WERI-Rb-1 (cell line): ENCODE data around the gene COIL.

Source experiments
- DNase-seq: peaks from one replicate; pipeline ENCODE4 v3.0.0-alpha.2; 2020
- H3K27ac ChIP-seq: fragments of 250-450 bp; sonication (Bioruptor Pico); 2 replicates; pipeline ENCODE4 v1.5.1; 2020; ENCODE audit warnings: mild to moderate bottlenecking, moderate library complexity
- H3K27me3 ChIP-seq: fragments of 250-450 bp; sonication (Bioruptor Pico); 2 replicates; pipeline ENCODE4 v1.5.1; 2021; ENCODE audit warnings: mild to moderate bottlenecking, low read depth, moderate library complexity; ENCODE audit not compliant: insufficient read depth, severe bottlenecking
- H3K36me3 ChIP-seq: fragments of 250-450 bp; sonication (Bioruptor Pico); 2 replicates; pipeline ENCODE4 v1.5.1; 2020; ENCODE audit warnings: mild to moderate bottlenecking, moderate library complexity
- H3K4me3 ChIP-seq: 2 replicates; pipeline ENCODE4 v1.5.1; 2011; ENCODE audit warnings: low read depth, mild to moderate bottlenecking, control low read depth, low read length
- H3K9me3 ChIP-seq: fragments of 250-450 bp; sonication (Bioruptor Pico); 2 replicates; pipeline ENCODE4 v1.5.1; 2021; ENCODE audit warnings: mild to moderate bottlenecking, moderate library complexity; ENCODE audit not compliant: severe bottlenecking
- TF ChIP-seq, protein P1 (sequence below): IDR thresholded peaks from 2 replicates; pipeline ENCODE4 v1.5.1; 2011; ENCODE audit warnings: low read depth, mild to moderate bottlenecking, control low read depth, inconsistent platforms, low read length

COIL gene, protein sequence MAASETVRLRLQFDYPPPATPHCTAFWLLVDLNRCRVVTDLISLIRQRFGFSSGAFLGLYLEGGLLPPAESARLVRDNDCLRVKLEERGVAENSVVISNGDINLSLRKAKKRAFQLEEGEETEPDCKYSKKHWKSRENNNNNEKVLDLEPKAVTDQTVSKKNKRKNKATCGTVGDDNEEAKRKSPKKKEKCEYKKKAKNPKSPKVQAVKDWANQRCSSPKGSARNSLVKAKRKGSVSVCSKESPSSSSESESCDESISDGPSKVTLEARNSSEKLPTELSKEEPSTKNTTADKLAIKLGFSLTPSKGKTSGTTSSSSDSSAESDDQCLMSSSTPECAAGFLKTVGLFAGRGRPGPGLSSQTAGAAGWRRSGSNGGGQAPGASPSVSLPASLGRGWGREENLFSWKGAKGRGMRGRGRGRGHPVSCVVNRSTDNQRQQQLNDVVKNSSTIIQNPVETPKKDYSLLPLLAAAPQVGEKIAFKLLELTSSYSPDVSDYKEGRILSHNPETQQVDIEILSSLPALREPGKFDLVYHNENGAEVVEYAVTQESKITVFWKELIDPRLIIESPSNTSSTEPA

DNA sequence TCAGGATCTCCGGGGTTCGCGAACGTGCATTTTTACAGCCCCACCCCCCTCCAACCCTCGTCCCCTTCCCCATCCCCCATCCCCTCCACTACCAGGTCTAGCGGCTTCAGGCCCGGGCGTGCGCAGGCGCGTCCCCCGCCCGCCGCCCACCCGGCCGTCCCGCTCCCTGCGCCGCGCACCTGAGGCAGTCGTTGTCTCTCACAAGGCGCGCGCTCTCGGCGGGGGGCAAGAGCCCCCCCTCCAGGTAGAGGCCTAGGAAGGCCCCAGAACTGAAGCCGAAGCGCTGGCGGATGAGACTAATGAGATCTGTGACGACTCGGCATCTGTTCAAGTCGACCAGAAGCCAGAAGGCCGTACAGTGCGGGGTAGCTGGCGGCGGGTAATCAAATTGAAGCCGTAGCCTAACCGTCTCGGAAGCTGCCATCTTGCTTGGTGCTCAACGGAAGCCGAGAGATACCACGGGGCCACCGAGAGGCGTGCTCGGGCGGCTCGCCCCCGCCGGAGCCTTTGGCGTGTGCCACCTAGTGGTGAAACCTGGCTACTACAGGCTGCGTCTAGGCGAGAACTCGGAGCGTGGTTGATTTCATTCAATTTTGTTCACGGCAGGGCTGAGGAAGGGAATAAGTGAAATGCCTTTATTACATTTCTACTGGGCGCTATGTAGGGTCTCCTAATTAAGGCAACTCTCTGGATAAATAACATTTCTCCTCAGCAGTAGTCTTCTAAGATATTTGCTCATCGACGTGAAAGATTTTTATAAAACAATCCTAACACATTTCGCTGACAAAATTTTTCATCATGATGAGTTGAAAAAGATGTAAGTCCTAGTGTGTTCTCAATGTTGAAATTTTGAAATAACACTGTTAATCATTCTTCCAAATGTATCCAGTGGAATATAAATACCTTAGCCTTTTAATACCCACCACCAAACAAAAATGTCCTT lies at the start of gene COIL:
Gene COIL, minus strand, starts transcription at position 455 of the 943 bp plus-strand sequence. Its CDS starts 31 bp downstream, at position 424.
- Histone ChIP-seq H3K27ac (peak within 1 kb of the TSS; percentile 97), H3K36me3 (peaks cover 11% of the 10 kb centered on the region; the same call in 1 of the 2 replicates), H3K4me3 (peak within 1 kb of the TSS; percentile 59), H3K27me3 (no peaks in the 10 kb centered on the region), H3K9me3 (no peaks in the 10 kb centered on the region)
- TF ChIP-seq, protein P1, sequence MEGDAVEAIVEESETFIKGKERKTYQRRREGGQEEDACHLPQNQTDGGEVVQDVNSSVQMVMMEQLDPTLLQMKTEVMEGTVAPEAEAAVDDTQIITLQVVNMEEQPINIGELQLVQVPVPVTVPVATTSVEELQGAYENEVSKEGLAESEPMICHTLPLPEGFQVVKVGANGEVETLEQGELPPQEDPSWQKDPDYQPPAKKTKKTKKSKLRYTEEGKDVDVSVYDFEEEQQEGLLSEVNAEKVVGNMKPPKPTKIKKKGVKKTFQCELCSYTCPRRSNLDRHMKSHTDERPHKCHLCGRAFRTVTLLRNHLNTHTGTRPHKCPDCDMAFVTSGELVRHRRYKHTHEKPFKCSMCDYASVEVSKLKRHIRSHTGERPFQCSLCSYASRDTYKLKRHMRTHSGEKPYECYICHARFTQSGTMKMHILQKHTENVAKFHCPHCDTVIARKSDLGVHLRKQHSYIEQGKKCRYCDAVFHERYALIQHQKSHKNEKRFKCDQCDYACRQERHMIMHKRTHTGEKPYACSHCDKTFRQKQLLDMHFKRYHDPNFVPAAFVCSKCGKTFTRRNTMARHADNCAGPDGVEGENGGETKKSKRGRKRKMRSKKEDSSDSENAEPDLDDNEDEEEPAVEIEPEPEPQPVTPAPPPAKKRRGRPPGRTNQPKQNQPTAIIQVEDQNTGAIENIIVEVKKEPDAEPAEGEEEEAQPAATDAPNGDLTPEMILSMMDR, result peak; percentile 98
- DNase-seq, result peak; percentile 97

DNA sequence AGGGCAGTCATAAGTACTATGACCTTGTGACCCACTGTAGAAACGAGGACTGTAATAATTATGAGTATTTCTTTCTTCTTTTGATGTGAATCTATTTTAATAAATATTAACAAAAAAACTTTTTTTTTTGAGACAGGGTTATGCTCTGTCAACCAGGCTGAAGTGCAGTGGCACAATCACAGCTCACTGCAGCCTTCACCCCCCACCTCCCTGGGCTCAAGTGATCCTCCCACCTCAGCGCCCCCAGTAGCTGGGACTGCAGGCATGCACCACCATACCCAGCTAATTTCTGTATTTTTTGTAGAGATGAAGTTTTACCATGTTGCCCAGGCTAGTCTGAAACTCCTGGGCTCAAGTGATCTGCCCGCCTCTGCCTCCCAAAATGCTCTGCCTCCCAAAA lies 49.6 kb upstream of the COIL start:
- Histone ChIP-seq H3K27me3 (no peaks in the 10 kb centered on the region), H3K27ac (peak overlapping the region; percentile 36; the same call in 1 of the 2 replicates), H3K4me3 (peak overlapping the region; percentile 15; the same call in 1 of the 2 replicates), H3K36me3 (no peaks in the 10 kb centered on the region; the same call in 1 of the 2 replicates), H3K9me3 (peaks cover 2% of the 10 kb centered on the region)
- no peak for DNase-seq
- TF ChIP-seq, protein P1, result no peak

DNA sequence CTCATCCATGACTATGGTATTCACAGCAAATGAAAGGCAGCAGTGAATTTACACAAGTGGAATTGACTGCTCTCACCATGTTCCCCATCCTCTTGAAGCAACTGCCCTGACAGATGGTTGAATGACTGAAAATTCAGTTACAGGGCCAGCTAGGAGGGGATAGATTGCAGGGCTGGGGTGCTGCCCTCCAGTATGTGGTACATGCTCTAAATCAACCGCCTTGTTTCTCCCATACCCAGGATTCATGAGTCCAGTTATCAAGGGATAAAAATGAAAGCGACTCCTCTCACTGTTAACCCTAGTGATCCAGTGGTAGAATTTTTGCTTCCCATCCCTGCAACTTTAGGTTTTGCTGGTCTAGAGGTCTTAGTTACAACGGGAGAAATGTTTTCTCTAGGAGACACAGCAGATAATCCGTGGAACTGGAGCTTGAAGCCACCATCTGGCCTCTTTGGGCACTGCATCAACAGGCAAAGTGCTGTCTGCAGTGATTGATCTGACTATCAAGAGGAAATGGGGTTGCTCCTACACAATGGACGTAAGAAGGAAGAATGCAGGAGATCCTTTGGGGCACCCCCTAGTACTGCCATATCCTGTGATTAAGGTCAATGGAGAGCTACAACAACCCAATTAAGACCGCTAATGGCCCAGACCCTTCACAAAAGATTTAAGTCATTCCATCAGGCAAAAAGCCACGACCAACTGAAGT lies 49.0 kb upstream of the COIL start:
- Histone ChIP-seq H3K27ac (peak overlapping the region; percentile 36), H3K36me3 (no peaks in the 10 kb centered on the region; the same call in 1 of the 2 replicates), H3K27me3 (no peaks in the 10 kb centered on the region), H3K4me3 (peak overlapping the region; percentile 15), H3K9me3 (peaks cover 2% of the 10 kb centered on the region)
- peak; percentile 88 for DNase-seq
- TF ChIP-seq, protein P1, result peak; percentile 88

DNA sequence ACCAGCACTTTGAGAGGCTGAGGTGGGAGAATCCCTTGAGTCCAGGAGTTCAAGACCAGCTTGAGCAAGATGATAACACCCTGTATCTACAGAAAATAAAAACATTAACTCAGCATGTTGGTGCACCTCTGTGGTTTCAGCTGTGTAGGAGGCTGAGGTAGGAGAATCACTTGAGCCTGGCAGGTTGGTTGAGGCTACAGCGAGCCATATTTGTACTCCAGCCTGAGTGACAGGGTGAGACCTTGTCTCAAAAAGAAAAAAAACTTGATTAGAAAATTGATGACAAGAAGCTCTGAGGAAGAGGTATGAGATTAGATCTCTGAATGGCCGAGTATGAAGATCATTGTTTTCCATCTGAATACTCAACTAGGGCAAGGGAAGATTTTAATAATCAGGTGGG lies 48.1 kb upstream of the COIL start:
- Histone ChIP-seq H3K36me3 (no peaks in the 10 kb centered on the region; the same call in 1 of the 2 replicates), H3K27me3 (no peaks in the 10 kb centered on the region), H3K9me3 (peaks cover 2% of the 10 kb centered on the region), H3K27ac (no peak overlapping the region), H3K4me3 (no peak overlapping the region)
- TF ChIP-seq, protein P1, result no peak
- DNase-seq, result no peak

DNA sequence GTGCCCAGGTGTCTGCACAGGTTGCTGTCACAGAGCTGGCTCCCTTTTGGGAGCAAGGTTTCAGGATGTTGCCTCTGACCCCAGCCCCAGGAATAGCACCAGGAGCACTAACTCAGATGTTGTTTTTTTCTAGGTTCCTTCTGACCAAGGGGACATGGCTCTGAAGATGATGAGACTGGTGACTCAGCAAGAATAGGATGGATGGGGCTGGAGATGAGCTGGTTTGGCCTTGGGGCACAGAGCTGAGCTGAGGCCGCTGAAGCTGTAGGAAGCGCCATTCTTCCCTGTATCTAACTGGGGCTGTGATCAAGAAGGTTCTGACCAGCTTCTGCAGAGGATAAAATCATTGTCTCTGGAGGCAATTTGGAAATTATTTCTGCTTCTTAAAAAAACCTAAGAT lies 45.2 kb upstream of the COIL start:
- Histone ChIP-seq H3K9me3 (no peaks in the 10 kb centered on the region), H3K4me3 (no peak overlapping the region), H3K27me3 (no peaks in the 10 kb centered on the region), H3K27ac (no peak overlapping the region), H3K36me3 (peaks cover 17% of the 10 kb centered on the region)
- TF ChIP-seq, protein P1, result no peak
- DNase-seq, result no peak
